Measurements from ENCODE around the gene CDK2. TPM values are rescaled to one million over a fixed set of nuclear protein-coding genes. Genes with fewer than 3 reads are reported as not detected.
"Not testable (repeated sequence)": the region's sequence is repeated elsewhere in the genome, so short reads cannot be mapped to it uniquely, and the experiment has no call there.

The CDK2 gene
- total RNA-seq, 1 donor from 2014 or later = 14.4 TPM

DNA sequence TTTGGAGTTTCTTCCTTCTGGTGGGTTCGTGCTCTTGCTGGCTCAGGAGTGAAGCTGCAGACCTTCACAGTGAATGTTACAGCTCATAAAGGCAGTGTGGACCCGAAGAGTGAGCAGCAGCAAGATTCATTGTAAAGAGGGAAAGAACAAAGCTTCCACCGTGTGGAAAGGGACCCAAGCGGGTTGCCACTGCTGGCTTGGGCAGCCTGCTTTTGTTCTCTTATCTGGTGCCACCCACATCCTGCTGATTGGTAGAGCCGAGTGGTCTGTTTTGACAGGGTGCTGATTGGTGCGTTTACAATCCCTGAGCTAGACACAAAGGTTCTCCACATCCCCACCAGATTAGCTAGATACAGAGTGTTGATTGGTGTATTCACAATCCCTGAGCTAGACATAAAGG lies 32.9 kb downstream of the CDK2 start:
- intact Hi-C loops (cut with DNase I); DNase-seq (ENCODE audit: low spot score); ATAC-seq: not testable (repeated sequence)

DNA sequence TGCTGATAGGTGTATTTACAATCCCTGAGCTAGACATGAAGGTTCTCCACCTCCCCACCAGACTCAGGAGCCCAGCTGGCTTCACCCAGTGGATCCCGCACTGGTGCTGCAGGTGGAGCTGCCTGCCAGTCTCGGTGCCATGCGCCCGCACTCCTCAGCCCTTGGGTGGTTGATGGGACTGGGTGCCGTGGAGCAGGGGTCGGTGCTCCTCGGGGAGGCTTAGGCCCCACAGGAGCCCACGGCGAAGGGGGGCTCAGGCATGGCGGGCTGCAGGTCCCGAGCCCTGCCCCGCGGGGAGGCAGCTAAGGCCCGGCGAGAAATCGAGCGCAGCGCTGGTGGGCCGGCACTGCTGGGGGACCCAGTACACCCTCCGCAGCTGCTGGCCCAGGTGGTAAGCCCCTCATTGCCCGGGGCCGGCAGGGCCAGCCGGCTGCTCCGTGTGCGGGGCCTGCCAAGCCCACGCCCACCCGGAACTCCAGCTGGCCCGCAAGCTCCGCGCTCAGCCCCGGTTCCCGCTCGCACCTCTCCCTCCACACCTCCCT lies 33.4 kb downstream of the CDK2 start:
- intact Hi-C loops (cut with DNase I); ATAC-seq; DNase-seq (ENCODE audit: low spot score): not testable (repeated sequence)

DNA sequence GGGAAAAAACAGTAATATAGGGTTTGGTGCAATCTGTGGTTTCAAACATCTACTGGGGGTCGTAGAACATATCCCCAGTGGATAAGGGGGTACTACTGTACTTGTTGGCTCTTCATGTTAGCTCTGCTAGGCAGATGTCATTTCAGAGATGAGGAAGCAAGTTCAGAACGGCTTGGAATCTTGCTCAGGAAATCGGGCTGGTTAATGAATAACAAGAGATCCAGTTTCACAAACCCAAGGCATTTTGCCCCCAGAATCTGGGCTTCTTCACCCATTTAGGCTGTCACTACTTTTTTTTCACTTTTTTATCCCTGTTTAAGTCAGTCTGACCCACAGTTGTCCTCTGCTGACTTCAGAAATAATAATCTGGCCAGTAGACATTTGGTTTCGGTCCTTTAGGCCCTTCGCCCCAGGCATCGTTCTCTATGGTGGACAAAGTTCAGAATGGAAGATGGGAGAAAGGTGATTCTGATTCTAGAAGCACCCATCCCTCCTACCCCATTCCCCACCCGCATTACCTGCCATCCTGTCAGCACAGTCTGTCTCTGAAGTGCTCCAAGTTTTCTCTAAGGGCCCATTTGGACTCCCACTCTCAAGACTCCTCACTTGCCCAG lies 35.0 kb downstream of the CDK2 start:
- DNase-seq (ENCODE audit: low spot score) = no peak
- intact Hi-C loops (cut with DNase I) = no loop called here
- ATAC-seq = no peak

- ATAC-seq; intact Hi-C loops (cut with DNase I): not testable (repeated sequence)
These were observed 36.7 kb downstream of the CDK2 start for GRCh38 chr12:56003376-56003775.

GRCh38 chr12:56004211-56004610 lies 37.6 kb downstream of the CDK2 start:
- ATAC-seq = no peak
- intact Hi-C loops (cut with DNase I) = no loop called here

More at GRCh38 chr12:56003376-56003775, 36.7 kb downstream of the CDK2 start:
- not testable (repeated sequence) for DNase-seq (ENCODE audit: low spot score)

GRCh38 chr12:56007564-56008559 lies 41.2 kb downstream of the CDK2 start:
- DNase-seq (ENCODE audit: low spot score) (peak; percentile 78), ATAC-seq (peak; percentile 77)
- intact Hi-C loops (cut with DNase I) = no loop called here

More at GRCh38 chr12:56004211-56004610, 37.6 kb downstream of the CDK2 start:
- no peak for DNase-seq (ENCODE audit: low spot score)

DNA sequence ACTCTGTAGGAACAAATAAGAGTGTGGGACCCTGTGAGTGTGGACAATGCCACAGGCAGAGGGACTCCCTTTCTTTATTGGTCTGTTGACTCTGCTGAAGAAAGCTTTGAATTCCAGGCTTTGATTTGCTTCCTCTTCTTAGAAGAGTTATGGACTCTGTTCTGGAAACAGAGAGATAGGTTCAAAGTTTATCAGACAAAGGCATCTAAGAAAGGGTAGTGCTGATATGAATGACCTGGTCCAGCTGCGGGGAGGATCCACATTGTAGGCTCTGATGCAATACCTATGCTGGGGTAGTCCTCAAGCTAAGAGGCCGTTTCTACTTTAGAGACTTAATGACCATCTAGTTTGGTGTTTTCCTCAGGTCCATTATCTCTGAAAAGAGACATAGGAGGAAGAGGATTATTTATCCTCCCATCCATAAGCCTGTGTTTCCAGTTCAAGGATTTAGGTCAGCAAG lies 43.5 kb downstream of the CDK2 start:
- ATAC-seq (no peak), DNase-seq (ENCODE audit: low spot score) (no peak)
- intact Hi-C loops (cut with DNase I) = no loop called here

- intact Hi-C loops (cut with DNase I) = no loop called here
- DNase-seq (ENCODE audit: low spot score) (no peak), ATAC-seq (no peak)
These were observed 45.0 kb downstream of the CDK2 start for GRCh38 chr12:56011509-56012090.

- intact Hi-C loops (cut with DNase I) = no loop called here
- no peak for ATAC-seq
- no peak for DNase-seq (ENCODE audit: low spot score)
These were observed 46.9 kb downstream of the CDK2 start for GRCh38 chr12:56013482-56013881.

DNA sequence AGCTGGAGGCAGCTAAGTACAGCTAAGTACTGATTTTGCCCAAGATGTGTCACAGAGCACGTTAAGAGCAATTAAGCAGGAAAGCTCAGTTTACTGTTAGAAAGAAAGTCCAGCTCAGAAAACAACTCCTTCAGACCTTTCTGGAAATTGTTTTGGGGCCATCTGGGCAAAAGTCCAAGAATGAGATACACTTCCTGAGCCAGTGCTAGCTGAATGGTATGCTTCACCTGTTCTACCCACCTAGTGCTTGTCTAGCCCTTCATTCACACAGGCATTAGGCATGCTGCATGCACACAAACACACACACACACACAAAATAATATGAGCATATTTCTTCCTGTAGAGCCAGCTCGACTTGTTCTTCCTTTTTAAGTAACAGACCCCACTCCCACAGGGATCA lies 47.6 kb downstream of the CDK2 start:
- ATAC-seq (no peak), DNase-seq (ENCODE audit: low spot score) (no peak)
- intact Hi-C loops (cut with DNase I) = no loop called here

DNA sequence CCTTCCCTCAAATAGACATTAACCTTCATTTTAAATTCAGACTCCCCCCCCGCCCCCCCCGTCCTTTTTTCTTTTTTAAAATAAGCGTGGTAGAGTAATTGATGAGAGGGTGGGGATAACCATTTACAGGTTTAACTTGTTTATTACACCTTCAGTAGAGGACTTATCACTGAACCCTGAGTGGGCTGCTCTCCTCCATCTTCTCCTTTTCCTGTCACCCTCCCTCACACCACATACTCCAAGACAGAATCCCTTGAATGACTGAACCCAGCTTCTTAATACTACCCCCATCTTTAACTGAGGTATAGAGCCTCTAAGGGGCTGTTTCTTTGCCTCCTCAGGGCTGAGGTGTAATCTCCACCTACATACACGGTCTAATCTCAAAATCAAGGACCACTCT lies 50.6 kb downstream of the CDK2 start:
- DNase-seq (ENCODE audit: low spot score) (no peak), ATAC-seq (no peak)
- intact Hi-C loops (cut with DNase I) = no loop called here

DNA sequence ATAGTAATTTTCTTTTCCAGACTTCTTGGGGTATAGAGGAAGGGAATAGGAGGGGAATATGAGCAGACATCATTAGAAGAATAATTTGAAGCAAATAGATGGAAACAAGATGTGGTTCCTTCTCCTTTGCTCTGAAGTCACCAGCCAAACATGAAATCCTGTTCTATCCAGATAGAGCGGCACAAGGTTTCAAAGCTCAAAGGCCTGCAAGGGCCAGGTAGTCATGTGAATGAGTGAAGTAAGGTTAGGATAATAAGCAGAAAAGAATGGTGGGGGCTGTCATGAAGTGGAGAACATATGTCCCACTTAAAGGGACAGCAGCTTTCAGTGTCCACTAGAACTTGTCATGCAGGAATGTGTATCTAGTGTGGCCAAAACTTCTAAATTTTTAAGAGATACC lies 51.7 kb downstream of the CDK2 start:
- intact Hi-C loops (cut with DNase I) = no loop called here
- ATAC-seq (no peak), DNase-seq (ENCODE audit: low spot score) (no peak)

DNA sequence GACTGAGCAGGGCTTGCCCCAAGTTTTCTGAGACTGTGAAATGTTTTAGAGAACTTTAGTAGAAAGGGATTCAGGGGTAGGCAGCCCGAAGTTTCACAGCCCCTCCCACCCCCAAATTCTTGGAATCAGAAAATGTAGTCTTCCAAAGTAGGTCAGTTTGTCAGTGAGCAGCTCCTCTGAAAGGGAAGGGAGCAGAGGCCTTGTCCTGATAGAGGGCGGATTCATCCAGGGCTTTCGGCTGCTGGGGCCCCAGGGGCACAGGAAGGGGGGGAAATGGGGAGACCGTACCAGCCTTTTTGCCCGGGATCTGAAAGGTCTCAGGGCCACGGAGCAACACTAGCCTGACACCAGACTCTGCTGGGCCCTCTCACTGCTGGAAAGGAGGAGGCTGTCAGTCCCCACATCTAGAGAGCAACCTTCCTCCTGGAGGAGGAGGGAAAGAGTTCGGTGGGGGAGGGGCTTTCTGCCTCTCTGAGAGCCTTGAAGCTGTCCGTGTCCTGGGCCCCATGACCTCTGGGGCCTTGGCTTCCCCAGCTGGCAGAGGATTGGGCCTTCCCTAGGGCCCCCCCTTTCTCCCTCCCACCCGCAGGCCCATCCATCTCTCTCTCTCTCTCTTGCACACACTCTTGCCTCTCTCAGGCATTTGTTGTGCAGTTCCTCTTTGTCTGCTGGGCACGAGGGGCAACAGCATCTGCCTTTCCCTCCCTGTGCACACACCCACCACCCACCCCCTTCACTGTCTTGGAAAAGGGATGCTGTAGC lies 54.0 kb downstream of the CDK2 start, which contains the start of gene IKZF4:
TSS of gene IKZF4 (plus strand) at position 621 of the 762 bp plus-strand sequence. CDS start 451 bp downstream, outside the sequence.
- DNase-seq (ENCODE audit: low spot score) = peak; percentile 79
- peak; percentile 89 for ATAC-seq
- intact Hi-C loops (cut with DNase I) = no loop called here

- ATAC-seq = peak; percentile 21
- no peak for DNase-seq (ENCODE audit: low spot score)
- intact Hi-C loops (cut with DNase I) = no loop called here
These were observed 55.4 kb downstream of the CDK2 start for GRCh38 chr12:56021889-56022497.

Data from sciatic nerve (tissue), 2 donors.